Transverse colon (tissue), 4 donors: Measurements from ENCODE around the gene HHIPL1. TPM values are rescaled to one million over a fixed set of nuclear protein-coding genes. Genes with fewer than 3 reads are reported as not detected.

ENCODE experiments used
- DNase-seq: peaks from one replicate; pipeline ENCODE4 v3.0.0-alpha.2; 2019
- H3K27ac ChIP-seq, 4 donors: fragments of 200-600 bp; sonication (generic); 2 replicates each; pipeline ENCODE4 v1.5.1; 2016 to 2018; ENCODE audit warnings: inconsistent platforms in 4 of 4
- H3K27me3 ChIP-seq: fragments of 200-600 bp; sonication (generic); 2 replicates; pipeline ENCODE4 v1.5.1; 2017; ENCODE audit warnings: inconsistent platforms
- H3K36me3 ChIP-seq, 4 donors: fragments of 200-600 bp; sonication (generic); 2 replicates each; pipeline ENCODE4 v1.5.1; 2017 to 2019; ENCODE audit warnings: inconsistent platforms in 4 of 4
- H3K4me1 ChIP-seq, 4 donors: fragments of 200-600 bp; sonication (generic); 2 replicates each; pipeline ENCODE4 v1.5.1; 2017 to 2020; ENCODE audit warnings: inconsistent platforms in 4 of 4
- H3K4me3 ChIP-seq, 4 donors: fragments of 200-600 bp; sonication (generic); 1 replicate in 1 of 4; 2 replicates in 3 of 4; pipeline versions ENCODE4 v1.5.1 to v1.6.1; 2017 to 2019; ENCODE audit warnings: inconsistent platforms in 4 of 4
- H3K9me3 ChIP-seq, 2 donors: fragments of 200-600 bp; sonication (generic); 2 replicates each; pipeline ENCODE4 v1.5.1; 2017 to 2019; ENCODE audit warnings: inconsistent platforms in 2 of 2
- EP300 ChIP-seq: sonication (generic); formaldehyde crosslinking; IDR thresholded peaks from one replicate; pipeline ENCODE4 v1.6.1; 2017; ENCODE audit warnings: antibody characterized with exemption, low read depth
- POLR2A ChIP-seq: fragments of 450-650 bp; IDR thresholded peaks from one replicate; pipeline ENCODE4 v1.6.1; 2016; ENCODE audit warnings: antibody characterized with exemption, mild to moderate bottlenecking, moderate library complexity
- POLR2AphosphoS5 ChIP-seq, 3 donors: sonication (generic); formaldehyde crosslinking; IDR thresholded peaks; one replicate each; pipeline ENCODE4 v1.6.1; 2016; ENCODE audit warnings: antibody characterized with exemption in 3 of 3
- WGBS, 2 donors: methylation state at CpG; one replicate each; pipeline ENCODE4 v1.1.5; 2018; ENCODE audit warnings: low coverage in 1 of 2; 5-methylcytosine and 5-hydroxymethylcytosine counted together
- in situ Hi-C, 4 donors: fragments of 200-750 bp; cut with MboI; loops; one replicate each; pipeline versions ENCODE4 v1.15.0 to v1.15.1; 2017; ENCODE audit warnings: low sequenced_read_pairs in 3 of 4, low pct_ligation_motif_present in 1 of 4, low pct_unique_long_range_greater_than_20kb in 1 of 4
- intact Hi-C: fragments of 100-400 bp; cut with DNase I; formaldehyde crosslinking; loops from one replicate; pipeline ENCODE4 v1.15.1; 2023; ENCODE audit warnings: low total_unique reads
- total RNA-seq, 4 donors: library from RNA; depleted of rRNA; stranded (reverse); fragments of >200 nt; gene quantifications; one replicate each; pipeline ENCODE4 v1.1.0, GENCODE V29; 2016
- TF ChIP-seq, protein P1 (sequence below), 5 experiments: fragments of 200-600 bp in 3 of 5; fragments of 450-650 bp in 2 of 5; sonication (generic) in 3 of 5; IDR thresholded peaks; 1 replicate in 2 of 5; 2 replicates in 3 of 5; pipeline ENCODE4 v1.5.1; 2016 to 2017; ENCODE audit warnings: antibody characterized with exemption in 5 of 5, inconsistent platforms in 3 of 5, mild to moderate bottlenecking in 2 of 5, moderate library complexity in 1 of 5

The HHIPL1 gene
- total RNA-seq, 4 donors from 2014 or later: 0.40 to 31.0 (median 0.87) TPM

DNA sequence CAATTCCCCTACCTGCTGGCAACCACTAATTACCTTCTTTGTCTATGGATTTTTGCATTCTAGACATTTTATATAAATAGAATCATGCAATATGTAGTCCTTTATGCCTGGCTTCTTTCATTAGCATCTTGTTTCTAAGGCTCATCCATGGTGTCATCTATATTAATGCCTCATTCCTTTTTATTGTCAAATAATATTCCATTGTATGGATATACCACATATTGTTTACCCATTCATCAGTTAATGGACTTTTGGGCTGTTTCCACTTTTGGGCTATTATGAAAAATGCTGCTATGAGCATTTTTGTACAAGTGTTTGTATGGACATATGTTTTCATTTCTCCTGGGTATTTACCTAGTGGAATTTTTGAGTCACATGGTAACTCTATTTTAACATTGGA is 57.2 kb downstream of the HHIPL1 start:
- H3K4me3 ChIP-seq: no peak overlapping the region
- in situ Hi-C loops: no loop called here
- intact Hi-C loops: no loop called here
- TF ChIP-seq POLR2A (no peak), POLR2AphosphoS5 (IDR thresholded peaks at IDR 0.05) (no peak), EP300 (no peak)
- TF ChIP-seq, protein P1, sequence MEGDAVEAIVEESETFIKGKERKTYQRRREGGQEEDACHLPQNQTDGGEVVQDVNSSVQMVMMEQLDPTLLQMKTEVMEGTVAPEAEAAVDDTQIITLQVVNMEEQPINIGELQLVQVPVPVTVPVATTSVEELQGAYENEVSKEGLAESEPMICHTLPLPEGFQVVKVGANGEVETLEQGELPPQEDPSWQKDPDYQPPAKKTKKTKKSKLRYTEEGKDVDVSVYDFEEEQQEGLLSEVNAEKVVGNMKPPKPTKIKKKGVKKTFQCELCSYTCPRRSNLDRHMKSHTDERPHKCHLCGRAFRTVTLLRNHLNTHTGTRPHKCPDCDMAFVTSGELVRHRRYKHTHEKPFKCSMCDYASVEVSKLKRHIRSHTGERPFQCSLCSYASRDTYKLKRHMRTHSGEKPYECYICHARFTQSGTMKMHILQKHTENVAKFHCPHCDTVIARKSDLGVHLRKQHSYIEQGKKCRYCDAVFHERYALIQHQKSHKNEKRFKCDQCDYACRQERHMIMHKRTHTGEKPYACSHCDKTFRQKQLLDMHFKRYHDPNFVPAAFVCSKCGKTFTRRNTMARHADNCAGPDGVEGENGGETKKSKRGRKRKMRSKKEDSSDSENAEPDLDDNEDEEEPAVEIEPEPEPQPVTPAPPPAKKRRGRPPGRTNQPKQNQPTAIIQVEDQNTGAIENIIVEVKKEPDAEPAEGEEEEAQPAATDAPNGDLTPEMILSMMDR (IDR thresholded peaks at IDR 0.05): no peak
- no peaks in the 10 kb centered on the region for H3K36me3 ChIP-seq
- H3K9me3 ChIP-seq: peaks cover 7 to 14% of the 10 kb centered on the region in 2 donors
- H3K27me3 ChIP-seq: no peaks in the 10 kb centered on the region
- no peak overlapping the region for H3K27ac ChIP-seq
- no peaks in the 10 kb centered on the region for H3K4me1 ChIP-seq
- DNase-seq: no peak

DNA sequence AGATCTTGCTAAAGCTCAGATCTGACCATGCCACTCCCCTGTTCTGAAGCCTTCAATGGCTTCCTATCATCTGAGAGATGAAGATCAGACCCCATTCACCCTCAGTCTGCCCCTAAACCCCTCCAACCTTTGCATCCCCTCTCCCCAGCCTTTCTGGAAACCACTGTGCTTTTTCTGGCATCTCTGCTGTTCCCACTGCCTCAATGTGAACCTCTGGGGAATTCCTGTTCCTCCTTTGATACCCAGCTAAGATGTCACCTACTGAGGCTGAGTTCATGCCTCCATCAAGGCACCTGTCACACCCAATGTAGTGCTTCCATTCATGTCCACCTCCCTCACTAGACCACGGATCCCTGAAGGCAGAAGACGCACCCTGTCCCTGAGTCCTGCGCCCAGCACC is 58.5 kb downstream of the HHIPL1 start:
- intact Hi-C loops (no loop called here), in situ Hi-C loops (no loop called here)
- TF ChIP-seq EP300: no peak
- TF ChIP-seq, protein P1 (IDR thresholded peaks at IDR 0.05): no peak
- no peak for TF ChIP-seq POLR2A
- TF ChIP-seq POLR2AphosphoS5 (IDR thresholded peaks at IDR 0.05): no peak
- 93 to 94% methylated on average over 3 of the region's 3 CpGs for WGBS, 2 donors
- no peak for DNase-seq
- Histone ChIP-seq H3K4me3 (no peak overlapping the region), H3K4me1 (no peaks in the 10 kb centered on the region), H3K27me3 (no peaks in the 10 kb centered on the region), H3K9me3 (peaks cover 7 to 14% of the 10 kb centered on the region in 2 donors), H3K27ac (no peak overlapping the region), H3K36me3 (no peaks in the 10 kb centered on the region)

DNA sequence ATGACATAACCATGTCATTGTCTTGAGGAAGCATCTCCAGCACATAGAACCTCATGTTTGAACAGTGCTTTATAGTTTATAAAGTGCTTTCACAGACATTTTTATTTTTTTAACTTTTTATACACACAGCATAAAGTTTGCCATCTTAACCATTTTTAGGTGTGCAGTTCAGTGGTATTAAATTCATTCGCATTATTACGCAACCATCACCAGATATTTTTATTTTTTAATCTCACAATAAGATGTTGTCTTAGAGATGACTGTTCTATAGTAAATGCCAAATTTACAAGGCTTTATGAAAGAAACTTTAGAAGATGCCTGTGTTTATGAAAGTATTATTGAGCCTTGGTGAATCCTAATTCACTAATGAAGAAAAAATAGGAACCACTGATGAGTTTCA is 59.1 kb downstream of the HHIPL1 start:
- no peak overlapping the region for H3K4me3 ChIP-seq
- WGBS, 2 donors: 94 to 95% methylated on average over 2 of the region's 2 CpGs
- H3K9me3 ChIP-seq: peaks cover 7 to 14% of the 10 kb centered on the region in 2 donors
- TF ChIP-seq POLR2A (no peak), POLR2AphosphoS5 (IDR thresholded peaks at IDR 0.05) (no peak), EP300 (no peak)
- TF ChIP-seq, protein P1 (IDR thresholded peaks at IDR 0.05): no peak
- in situ Hi-C loops (no loop called here), intact Hi-C loops (no loop called here)
- no peaks in the 10 kb centered on the region for H3K4me1 ChIP-seq
- H3K27ac ChIP-seq: no peak overlapping the region
- H3K36me3 ChIP-seq: no peaks in the 10 kb centered on the region
- H3K27me3 ChIP-seq: no peaks in the 10 kb centered on the region
- DNase-seq: no peak

DNA sequence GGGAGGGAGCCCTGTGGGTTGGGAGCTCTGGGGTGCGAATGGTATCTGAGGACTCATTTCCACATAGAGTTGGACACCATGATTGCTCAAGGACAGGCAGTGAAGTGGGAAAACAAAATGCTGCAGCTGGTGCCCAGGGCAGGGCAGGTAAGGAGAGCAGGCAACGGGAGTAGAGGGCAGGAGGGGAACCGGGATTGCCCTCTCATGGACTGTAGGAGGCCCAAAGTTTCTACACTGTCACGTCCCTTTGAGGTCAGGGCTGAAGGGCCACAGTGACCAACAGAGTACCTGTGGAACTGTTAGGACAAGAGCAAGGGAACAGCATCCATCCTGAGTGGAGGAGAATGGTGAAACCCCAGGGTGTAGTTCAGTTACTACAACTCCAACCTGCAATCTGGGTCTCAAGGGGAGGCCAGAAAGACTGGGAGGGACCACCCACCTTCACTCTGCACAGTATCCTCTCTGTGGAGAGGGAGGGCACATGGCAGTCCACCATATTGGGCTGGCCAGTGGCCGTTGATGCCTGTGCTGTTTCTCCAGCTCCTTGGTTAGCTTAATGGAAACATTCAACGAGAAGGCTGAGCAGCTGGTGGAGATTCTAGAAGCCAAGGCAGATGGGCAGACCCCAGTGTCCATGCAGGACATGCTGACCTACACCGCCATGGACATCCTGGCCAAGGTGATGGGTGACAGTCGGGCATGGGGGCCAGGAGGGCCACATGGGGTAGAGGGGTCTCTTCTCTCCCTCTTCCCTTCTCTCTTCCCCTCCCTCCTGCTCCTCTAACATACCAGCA is 61.4 kb downstream of the HHIPL1 start:
- Histone ChIP-seq H3K4me3 (no peak overlapping the region), H3K9me3 (peaks cover 7 to 14% of the 10 kb centered on the region in 2 donors), H3K27ac (no peak overlapping the region), H3K36me3 (no peaks in the 10 kb centered on the region), H3K27me3 (peaks cover 4% of the 10 kb centered on the region), H3K4me1 (no peaks in the 10 kb centered on the region)
- TF ChIP-seq, protein P1 (IDR thresholded peaks at IDR 0.05): no peak
- no peak for TF ChIP-seq POLR2A
- TF ChIP-seq EP300: no peak
- TF ChIP-seq POLR2AphosphoS5 (IDR thresholded peaks at IDR 0.05): no peak
- in situ Hi-C loops (no loop called here), intact Hi-C loops (no loop called here)
- WGBS, 2 donors: 60% methylated on average over 8 of the region's 8 CpGs; no CpG with 5 or more reads in 1 of the 2 donors
- DNase-seq: no peak
